HG03103 (cell line): Measurements from ENCODE around the gene MGAT3.
A peak's percentile ranks its signal among the peaks of the same experiment; 100 is the strongest.

Experiments
- ATAC-seq: cut with Tn5 transposase; IDR thresholded peaks from one replicate; pipeline ENCODE4 v1.9.1; 2021; ENCODE audit warnings: low read depth; ENCODE audit not compliant: unreplicated experiment

Gene MGAT3

GRCh38 chr22:39488563-39489083 lies 31.8 kb downstream of the MGAT3 start:
- ATAC-seq = no peak

- no peak for ATAC-seq
These were observed 32.6 kb downstream of the MGAT3 start for GRCh38 chr22:39489094-39490068.

GRCh38 chr22:39490135-39490798 lies 33.5 kb downstream of the MGAT3 start:
- ATAC-seq = peak; percentile 85

GRCh38 chr22:39490966-39491680 lies 34.3 kb downstream of the MGAT3 start:
- no peak for ATAC-seq

- no peak for ATAC-seq
These were observed 34.9 kb downstream of the MGAT3 start for GRCh38 chr22:39491696-39492095.

GRCh38 chr22:39492186-39492585 lies 35.4 kb downstream of the MGAT3 start:
- no peak for ATAC-seq

GRCh38 chr22:39493759-39494158 lies 36.9 kb downstream of the MGAT3 start:
- no peak for ATAC-seq

- no peak for ATAC-seq
These were observed 37.8 kb downstream of the MGAT3 start for GRCh38 chr22:39494471-39495120.

- no peak for ATAC-seq
These were observed 39.5 kb downstream of the MGAT3 start for GRCh38 chr22:39496131-39496838.

GRCh38 chr22:39497429-39497828 lies 40.6 kb downstream of the MGAT3 start:
- ATAC-seq = no peak

- ATAC-seq = no peak
These were observed 41.6 kb downstream of the MGAT3 start for GRCh38 chr22:39498368-39498767.

- ATAC-seq = no peak
These were observed 42.0 kb downstream of the MGAT3 start for GRCh38 chr22:39498802-39499201.

GRCh38 chr22:39500101-39500500 lies 43.3 kb downstream of the MGAT3 start:
- no peak for ATAC-seq

- no peak for ATAC-seq
These were observed 44.9 kb downstream of the MGAT3 start for GRCh38 chr22:39501644-39502108.

- ATAC-seq = peak; percentile 81
These were observed 45.4 kb downstream of the MGAT3 start, which contains the start of gene MIEF1 for GRCh38 chr22:39502109-39502788. TSS of gene MIEF1 (plus strand) at chr22:39502290. CDS start at chr22:39511295, 9,005 bp downstream.

GRCh38 chr22:39502789-39503409 lies 46.1 kb downstream of the MGAT3 start:
- no peak for ATAC-seq

GRCh38 chr22:39503630-39504029 lies 46.8 kb downstream of the MGAT3 start:
- ATAC-seq = no peak

GRCh38 chr22:39504071-39504470 lies 47.3 kb downstream of the MGAT3 start:
- no peak for ATAC-seq
